IPS-18c (cell line): ENCODE measurements around the gene ANP32E.
"Not testable (repeated sequence)": the region's sequence is repeated elsewhere in the genome, so short reads cannot be mapped to it uniquely, and the experiment has no call there.

Experiments
- H3K4me3 ChIP-seq: 2 replicates; pipeline ENCODE4 v1.7.0; 2013; ENCODE audit warnings: low read depth, mild to moderate bottlenecking, low read length, moderate library complexity; ENCODE audit not compliant: insufficient read depth
- H3K9me3 ChIP-seq: one replicate; pipeline ENCODE4 v1.6.1; 2013; ENCODE audit warnings: mild to moderate bottlenecking, low read length, moderate library complexity; ENCODE audit not compliant: control insufficient read depth, insufficient read depth

Gene ANP32E

GRCh38 chr1:150228246-150228645 is 7.7 kb downstream of the ANP32E start:
- not testable (repeated sequence) for H3K9me3 ChIP-seq, H3K4me3 ChIP-seq

DNA sequence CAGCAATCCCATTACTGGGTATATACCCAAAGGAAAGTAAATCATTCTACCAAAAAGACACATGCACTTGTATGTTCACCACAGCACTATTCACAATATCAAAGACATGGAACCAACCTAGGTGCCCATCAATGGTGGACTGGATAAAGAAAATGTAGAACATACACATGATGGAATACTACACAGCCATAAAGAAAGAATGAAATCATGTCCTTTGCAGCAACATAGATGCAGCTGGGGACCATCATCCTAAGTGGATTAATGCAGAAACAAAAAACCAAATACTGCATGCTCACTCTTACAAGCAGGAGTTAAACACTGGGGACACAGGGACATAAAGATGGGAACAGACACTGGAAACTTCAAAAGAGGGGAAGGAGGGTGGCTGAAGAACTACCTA is 8.7 kb downstream of the ANP32E start:
- H3K9me3 ChIP-seq: peaks cover 2% of the 10 kb centered on the region
- H3K4me3 ChIP-seq: no peak overlapping the region

DNA sequence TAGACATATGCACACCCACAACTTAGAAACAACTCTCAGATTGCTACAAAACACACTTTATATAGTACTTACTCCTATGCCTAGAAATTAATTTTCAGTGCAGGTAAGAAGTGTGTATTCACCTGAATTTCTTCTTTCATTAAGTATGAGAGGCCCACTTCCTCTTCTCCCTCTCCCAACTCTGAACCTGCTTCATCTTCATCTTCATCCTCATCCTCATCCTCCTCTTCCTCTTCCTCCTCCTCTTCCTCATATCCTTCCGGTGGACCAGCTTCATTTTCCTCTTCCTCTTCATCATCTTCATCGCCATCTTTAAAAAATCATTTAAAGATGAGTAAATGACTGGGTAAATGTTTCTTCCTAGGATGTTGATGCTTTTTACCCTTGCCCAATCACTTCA is 9.4 kb downstream of the ANP32E start:
- peaks cover 2% of the 10 kb centered on the region for H3K9me3 ChIP-seq
- H3K4me3 ChIP-seq: no peak overlapping the region

DNA sequence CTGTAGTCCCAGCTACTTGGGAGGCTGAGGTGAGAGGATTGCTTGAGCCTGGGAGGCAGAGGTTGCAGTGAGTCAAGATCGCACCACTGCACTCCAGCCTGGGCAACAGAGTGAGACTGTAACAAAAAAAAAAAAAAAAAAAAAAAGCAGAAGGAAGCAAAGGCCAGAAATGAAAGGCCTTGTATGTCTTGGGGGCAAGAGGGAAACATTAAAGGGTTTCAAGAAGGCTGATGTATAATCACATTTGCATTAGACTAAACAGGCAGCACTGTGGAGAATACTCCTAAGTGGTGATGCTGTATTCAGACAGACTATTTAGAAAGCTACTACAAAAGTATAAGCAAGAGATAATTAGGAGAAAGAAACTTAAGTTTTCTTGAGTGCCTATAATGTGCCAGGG is 10.4 kb downstream of the ANP32E start:
- H3K9me3 ChIP-seq: no peaks in the 10 kb centered on the region

DNA sequence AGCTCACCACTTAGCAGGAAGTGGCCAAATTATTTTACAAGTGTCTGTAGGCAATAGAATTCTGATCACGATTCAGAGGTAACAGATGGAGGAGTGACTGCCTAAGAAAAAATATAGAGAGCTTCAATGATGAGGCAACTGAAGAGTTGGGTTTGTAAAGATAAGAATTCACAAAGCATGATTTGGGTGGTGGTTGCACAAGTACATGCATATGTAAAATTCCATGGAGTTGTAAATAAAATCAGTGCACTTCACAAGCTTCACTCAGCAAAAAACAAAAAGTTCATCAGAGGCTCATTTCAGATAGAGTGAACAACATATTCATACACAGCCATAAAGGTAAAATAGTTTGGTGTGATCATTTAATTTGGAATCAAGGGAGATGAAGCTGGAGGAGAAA is 10.9 kb downstream of the ANP32E start:
- Histone ChIP-seq H3K9me3 (no peaks in the 10 kb centered on the region), H3K4me3 (no peak overlapping the region)

More for the DNA sequence above, 10.4 kb downstream of the ANP32E start:
- H3K4me3 ChIP-seq: no peak overlapping the region

GRCh38 chr1:150221552-150221951 is 14.4 kb downstream of the ANP32E start:
- Histone ChIP-seq H3K4me3 (no peak overlapping the region), H3K9me3 (no peaks in the 10 kb centered on the region)

GRCh38 chr1:150215855-150216254 is 20.1 kb downstream of the ANP32E start:
- H3K4me3 ChIP-seq, H3K9me3 ChIP-seq: not testable (repeated sequence)

DNA sequence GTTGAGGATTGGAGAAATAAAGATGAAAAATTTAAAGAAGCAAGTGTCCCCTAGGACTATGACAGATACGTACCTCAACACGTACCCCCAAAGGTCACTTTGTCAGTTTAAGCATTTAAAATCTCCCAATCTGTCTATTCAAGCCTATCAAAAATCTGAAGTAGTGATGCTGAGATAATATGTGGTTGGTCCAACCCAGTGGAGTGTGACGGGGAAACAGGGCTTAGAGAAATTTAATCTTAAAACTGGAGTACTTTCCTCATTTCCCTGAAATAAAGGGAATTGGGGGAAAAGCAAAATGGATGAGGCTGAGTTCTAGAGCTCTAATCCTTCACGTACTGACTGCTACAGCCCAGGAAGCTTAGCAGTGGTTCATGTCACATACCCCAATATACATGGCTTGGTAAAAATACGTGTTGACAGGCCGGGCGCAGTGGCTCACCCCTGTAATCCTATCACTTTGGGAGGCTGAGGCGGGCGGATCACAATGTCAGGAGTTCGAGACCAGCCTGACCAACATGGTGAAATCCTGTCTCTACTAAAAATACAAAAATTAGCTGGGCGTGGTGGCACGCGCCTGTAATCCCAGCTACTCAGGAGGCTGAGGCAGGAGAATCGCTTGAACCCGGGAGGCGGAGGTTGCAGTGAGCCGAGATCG is 21.7 kb downstream of the ANP32E start:
- H3K4me3 ChIP-seq: peak overlapping the region; percentile 46; the same call in 1 of the 2 replicates
- not testable (repeated sequence) for H3K9me3 ChIP-seq

- H3K4me3 ChIP-seq: peak overlapping the region; percentile 46; the same call in 1 of the 2 replicates
- no peaks in the 10 kb centered on the region for H3K9me3 ChIP-seq
Observed at GRCh38 chr1:150213170-150214098, 22.5 kb downstream of the ANP32E start.

GRCh38 chr1:150212070-150212469 is 23.8 kb downstream of the ANP32E start:
- H3K9me3 ChIP-seq: no peaks in the 10 kb centered on the region
- H3K4me3 ChIP-seq: no peak overlapping the region

GRCh38 chr1:150210706-150211105 is 25.2 kb downstream of the ANP32E start:
- Histone ChIP-seq H3K9me3 (no peaks in the 10 kb centered on the region), H3K4me3 (no peak overlapping the region)

- Histone ChIP-seq H3K9me3 (no peaks in the 10 kb centered on the region), H3K4me3 (no peak overlapping the region)
Observed at GRCh38 chr1:150210091-150210490, 25.8 kb downstream of the ANP32E start.

- not testable (repeated sequence) for H3K9me3 ChIP-seq, H3K4me3 ChIP-seq
Observed at GRCh38 chr1:150208460-150208859, 27.5 kb downstream of the ANP32E start.

GRCh38 chr1:150207281-150207971 is 28.5 kb downstream of the ANP32E start:
- H3K4me3 ChIP-seq: no peak overlapping the region

DNA sequence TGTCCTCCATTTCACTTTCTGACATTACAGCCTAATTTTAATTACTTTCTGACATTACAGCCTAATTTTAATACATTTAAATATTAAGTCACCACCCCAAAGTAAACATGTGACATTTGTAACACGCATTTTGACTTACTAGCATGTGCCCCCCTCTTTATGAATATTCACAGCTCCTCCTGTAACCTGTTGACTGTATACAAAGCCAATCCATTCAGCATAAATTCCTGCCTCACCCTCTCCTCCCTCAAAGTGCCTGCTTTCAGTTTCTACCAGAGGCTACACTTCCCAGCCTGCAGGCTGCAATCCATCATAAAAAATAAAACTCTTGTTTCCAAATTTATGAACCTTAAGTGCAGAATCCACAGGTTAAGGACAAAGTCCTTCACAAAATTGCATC is 39.5 kb downstream of the ANP32E start:
- Histone ChIP-seq H3K9me3 (peaks cover 4% of the 10 kb centered on the region), H3K4me3 (no peak overlapping the region; the same call in 1 of the 2 replicates)

More at GRCh38 chr1:150207281-150207971, 28.5 kb downstream of the ANP32E start:
- H3K9me3 ChIP-seq: no peaks in the 10 kb centered on the region

- H3K4me3 ChIP-seq: no peak overlapping the region
- H3K9me3 ChIP-seq: peaks cover 4% of the 10 kb centered on the region
Observed at GRCh38 chr1:150194381-150195031, 41.4 kb downstream of the ANP32E start.

- no peak overlapping the region for H3K4me3 ChIP-seq
- H3K9me3 ChIP-seq: peaks cover 2% of the 10 kb centered on the region
Observed at GRCh38 chr1:150192012-150192411, 43.9 kb downstream of the ANP32E start.
